ENCODE data around the gene TP53I3.
"Not testable (repeated sequence)": the region's sequence is repeated elsewhere in the genome, so short reads cannot be mapped to it uniquely, and the experiment has no call there.

Gene TP53I3

GRCh38 chr2:24101992-24102391 lies 17.4 kb upstream of the TP53I3 start:
- no peak for DNase-seq

GRCh38 chr2:24100732-24101131 lies 16.1 kb upstream of the TP53I3 start:
- not testable (repeated sequence) for DNase-seq

GRCh38 chr2:24095171-24095677 lies 10.6 kb upstream of the TP53I3 start:
- not testable (repeated sequence) for DNase-seq

- not testable (repeated sequence) for DNase-seq
Measured at GRCh38 chr2:24093270-24093669, 8.6 kb upstream of the TP53I3 start.

- no peak for DNase-seq
Measured at GRCh38 chr2:24088821-24089359, 4.3 kb upstream of the TP53I3 start.

- no peak for DNase-seq
Measured at GRCh38 chr2:24087032-24087431, 2.4 kb upstream of the TP53I3 start.

- no peak for DNase-seq
Measured at GRCh38 chr2:24086241-24086640, 1.6 kb upstream of the TP53I3 start.

- DNase-seq, result no peak
Measured at GRCh38 chr2:24085200-24085489, 511 bp upstream of the TP53I3 start.

GRCh38 chr2:24083567-24084385 lies 858 bp downstream of the TP53I3 start:
- peak in 14 of 51 donors; percentile 40 to 86 (median 64) for DNase-seq

GRCh38 chr2:24082787-24083566 lies 1.7 kb downstream of the TP53I3 start:
- DNase-seq, result no peak

- no peak for DNase-seq
Measured at GRCh38 chr2:24080701-24081100, 3.9 kb downstream of the TP53I3 start.

- no peak for DNase-seq
Measured at GRCh38 chr2:24077879-24078278, 6.8 kb downstream of the TP53I3 start.

- DNase-seq, result peak in 2 of 51 donors; percentile 19 to 50
Measured at GRCh38 chr2:24077535-24077877, 7.1 kb downstream of the TP53I3 start.

- DNase-seq, result peak in 27 of 51 donors; percentile 16 to 71 (median 35)
Measured at GRCh38 chr2:24076849-24077534, 7.6 kb downstream of the TP53I3 start.

- peak; percentile 58 to 97 (median 93) for DNase-seq
Measured at GRCh38 chr2:24075915-24076848, 8.5 kb downstream of the TP53I3 start, which contains the start of gene SF3B6. Gene SF3B6 (minus strand): TSS chr2:24076326. CDS start chr2:24076229, 97 bp downstream.

- DNase-seq, result no peak
Measured at GRCh38 chr2:24075259-24075658, 9.4 kb downstream of the TP53I3 start.

GRCh38 chr2:24073816-24074215 lies 10.8 kb downstream of the TP53I3 start:
- no peak for DNase-seq

GRCh38 chr2:24072259-24072658 lies 12.4 kb downstream of the TP53I3 start:
- DNase-seq, result no peak

- DNase-seq, result no peak
Measured at GRCh38 chr2:24065341-24065740, 19.3 kb downstream of the TP53I3 start.

- no peak for DNase-seq
Measured at GRCh38 chr2:24058564-24059271, 25.9 kb downstream of the TP53I3 start.
